ENCODE data around the gene TLCD2.
"Not testable (repeated sequence)": the region's sequence is repeated elsewhere in the genome, so short reads cannot be mapped to it uniquely, and the experiment has no call there.

The TLCD2 gene

GRCh38 chr17:1736348-1737281 lies 26.4 kb upstream of the TLCD2 start:
- no peak for DNase-seq (ENCODE audit: low read depth in 2 of 2)

- no peak for DNase-seq (ENCODE audit: low read depth in 2 of 2)
Observed at GRCh38 chr17:1735834-1736347, 25.7 kb upstream of the TLCD2 start.

- DNase-seq (ENCODE audit: low read depth in 2 of 2), result no peak
Observed at GRCh38 chr17:1735418-1735817, 25.2 kb upstream of the TLCD2 start.

- DNase-seq (ENCODE audit: low read depth in 2 of 2), result no peak
Observed at GRCh38 chr17:1733759-1734158, 23.6 kb upstream of the TLCD2 start.

GRCh38 chr17:1732833-1733321 lies 22.7 kb upstream of the TLCD2 start:
- DNase-seq (ENCODE audit: low read depth in 2 of 2), result no peak

- no peak for DNase-seq (ENCODE audit: low read depth in 2 of 2)
Observed at GRCh38 chr17:1732241-1732832, 22.2 kb upstream of the TLCD2 start.

- no peak for DNase-seq (ENCODE audit: low read depth in 2 of 2)
Observed at GRCh38 chr17:1731194-1731506, 21.0 kb upstream of the TLCD2 start.

GRCh38 chr17:1730326-1731193 lies 20.4 kb upstream of the TLCD2 start:
- DNase-seq (ENCODE audit: low read depth in 2 of 2), result no peak

- no peak for DNase-seq (ENCODE audit: low read depth in 2 of 2)
Observed at GRCh38 chr17:1729966-1730325, 19.8 kb upstream of the TLCD2 start.

- no peak for DNase-seq (ENCODE audit: low read depth in 2 of 2)
Observed at GRCh38 chr17:1727876-1728630, 17.9 kb upstream of the TLCD2 start.

GRCh38 chr17:1727258-1727789 lies 17.1 kb upstream of the TLCD2 start:
- DNase-seq (ENCODE audit: low read depth in 2 of 2), result no peak

GRCh38 chr17:1726626-1727257 lies 16.6 kb upstream of the TLCD2 start:
- DNase-seq (ENCODE audit: low read depth in 2 of 2), result no peak

GRCh38 chr17:1725642-1726511 lies 15.7 kb upstream of the TLCD2 start:
- no peak for DNase-seq (ENCODE audit: low read depth in 2 of 2)

GRCh38 chr17:1724869-1725641 lies 14.9 kb upstream of the TLCD2 start:
- no peak for DNase-seq (ENCODE audit: low read depth in 2 of 2)

GRCh38 chr17:1724351-1724868 lies 14.2 kb upstream of the TLCD2 start, which contains the start of gene WDR81:
WDR81 (plus strand) TSS chr17:1724704; CDS start chr17:1724960, 256 bp downstream.
- peak; percentile 70 to 71 for DNase-seq (ENCODE audit: low read depth in 2 of 2)

GRCh38 chr17:1722022-1722421 lies 11.8 kb upstream of the TLCD2 start:
- DNase-seq (ENCODE audit: low read depth in 2 of 2), result not testable (repeated sequence)

GRCh38 chr17:1720856-1721386 lies 10.7 kb upstream of the TLCD2 start:
- peak; percentile 50 to 55 for DNase-seq (ENCODE audit: low read depth in 2 of 2)
